HG02938 (cell line): ENCODE data around the gene PDE4D.

Experiments
- ATAC-seq: cut with Tn5 transposase; IDR thresholded peaks from one replicate; pipeline ENCODE4 v1.9.1; 2021; ENCODE audit warnings: mild to moderate bottlenecking, moderate library complexity; ENCODE audit not compliant: unreplicated experiment

The PDE4D gene

DNA sequence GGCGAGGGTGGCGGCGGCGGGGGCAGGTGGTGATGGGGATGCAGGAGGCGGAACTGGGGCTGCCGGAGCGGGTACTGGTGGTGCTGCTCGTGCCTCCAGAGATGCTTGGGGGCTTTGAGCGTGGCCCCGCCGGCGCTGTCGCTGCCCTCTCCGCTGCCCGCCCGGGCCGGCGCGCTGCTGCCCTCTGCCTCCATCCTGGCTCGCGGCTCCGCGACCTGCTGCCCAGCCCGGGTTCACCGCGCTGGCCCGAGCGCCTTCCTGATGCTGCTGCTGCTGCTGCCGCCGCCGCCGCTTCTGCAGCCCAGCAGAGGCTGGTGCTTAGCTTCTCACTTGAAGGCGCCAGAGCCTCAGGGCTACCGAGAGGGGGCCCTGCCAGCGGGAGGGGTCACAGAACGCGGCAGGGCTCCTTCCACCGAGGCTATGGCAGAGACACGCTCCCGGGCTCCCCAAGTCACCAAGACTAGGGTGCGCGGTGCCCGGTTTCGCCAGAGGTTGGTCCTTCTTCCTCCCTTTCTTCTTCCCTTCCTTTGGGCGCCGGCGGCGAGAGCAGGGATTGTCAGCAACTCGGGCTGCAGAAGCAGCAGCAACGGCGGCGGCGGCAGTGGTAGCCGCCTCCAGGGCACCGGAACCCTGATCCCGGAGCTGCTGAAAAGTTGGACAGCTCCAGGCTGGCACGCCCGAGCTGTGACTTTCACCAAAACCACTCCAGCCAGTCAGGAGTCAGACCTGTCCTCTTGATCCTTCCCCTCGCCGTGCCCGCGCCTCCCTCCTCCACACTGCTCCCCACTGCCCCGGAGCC lies at the start of gene PDE4D:
TSS of gene PDE4D (minus strand) at position 298 of the 799 bp plus-strand sequence.
- no peak for ATAC-seq

DNA sequence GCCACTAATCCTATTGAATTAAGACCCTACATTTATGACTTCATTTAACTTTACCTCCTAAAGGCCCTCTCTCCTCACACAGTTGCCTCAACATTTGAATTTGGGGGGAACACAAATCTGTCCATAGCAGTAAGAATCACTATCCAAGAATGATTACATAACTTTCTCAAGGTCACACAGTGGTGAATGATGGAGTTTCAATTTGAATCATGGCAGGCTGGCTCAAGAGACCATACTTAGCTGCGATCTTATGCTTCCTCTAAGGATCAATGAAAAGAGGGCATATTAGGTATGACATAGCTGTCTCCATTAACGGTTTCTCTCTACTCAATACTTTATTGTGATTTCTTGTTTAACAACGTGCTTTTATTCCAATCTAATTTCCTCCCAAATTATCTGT lies 44.1 kb upstream of the PDE4D start:
- ATAC-seq: no peak

DNA sequence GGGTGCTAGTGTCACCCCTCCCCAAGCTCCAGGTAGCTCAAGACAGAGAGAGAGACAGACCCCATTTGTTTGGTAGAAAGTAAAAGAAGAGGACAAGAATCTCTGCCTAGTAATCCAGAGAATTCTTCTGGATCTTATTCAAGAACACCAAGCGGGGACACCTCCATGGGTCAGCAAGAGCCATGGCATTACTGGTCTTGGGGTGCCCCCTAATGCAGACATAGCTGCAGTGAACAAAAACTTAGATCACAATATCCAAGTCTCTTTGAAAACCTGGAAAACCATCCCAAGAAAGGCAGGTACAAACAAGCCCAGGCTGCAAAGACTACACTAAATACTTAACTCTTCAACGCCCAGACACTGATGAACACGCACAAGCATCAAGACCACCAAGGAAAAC lies 29.9 kb upstream of the PDE4D start:
- ATAC-seq: no peak

GRCh38 chr5:59922220-59922619 lies 28.7 kb upstream of the PDE4D start:
- ATAC-seq: no peak

- no peak for ATAC-seq
These were observed 28.3 kb upstream of the PDE4D start for GRCh38 chr5:59921816-59922215.

GRCh38 chr5:59919484-59919883 lies 26.0 kb upstream of the PDE4D start:
- ATAC-seq: no peak

DNA sequence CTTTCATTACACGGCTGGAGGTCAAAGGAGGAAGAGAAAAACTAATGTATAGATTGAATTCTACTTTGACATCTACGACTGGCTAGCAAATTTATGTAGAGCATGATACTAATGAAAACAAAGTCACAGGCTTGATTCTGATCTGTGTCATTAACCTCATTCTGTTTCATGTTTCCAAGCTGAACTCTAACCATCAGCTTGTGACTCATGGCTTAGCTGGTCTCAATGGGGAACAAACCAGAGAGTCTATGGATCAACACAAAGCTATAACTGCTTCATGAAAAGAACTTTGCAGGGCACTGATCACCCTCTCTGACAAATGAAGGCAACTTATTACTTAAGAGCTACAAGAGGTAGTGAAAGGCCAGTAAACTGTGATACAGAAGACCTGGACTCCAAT lies 23.6 kb upstream of the PDE4D start:
- no peak for ATAC-seq

DNA sequence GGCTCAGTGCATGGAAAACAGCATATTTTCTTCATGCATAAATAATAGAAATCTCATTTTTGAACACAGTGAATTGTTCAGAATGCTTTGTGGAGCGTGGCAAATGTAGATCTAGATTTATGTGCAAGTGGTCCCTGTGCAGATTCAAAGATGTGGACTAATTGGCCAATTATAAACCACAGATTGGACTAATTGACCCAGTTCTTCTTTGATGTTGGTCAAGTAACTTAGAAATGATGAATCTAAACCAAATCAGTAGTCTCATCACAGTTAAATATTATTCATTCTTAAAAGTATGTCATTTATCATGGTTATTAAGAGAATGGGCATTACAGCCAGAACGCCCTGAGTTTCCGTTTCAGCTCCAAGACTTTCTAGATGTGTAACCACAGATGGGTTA lies 11.7 kb upstream of the PDE4D start:
- ATAC-seq: no peak

DNA sequence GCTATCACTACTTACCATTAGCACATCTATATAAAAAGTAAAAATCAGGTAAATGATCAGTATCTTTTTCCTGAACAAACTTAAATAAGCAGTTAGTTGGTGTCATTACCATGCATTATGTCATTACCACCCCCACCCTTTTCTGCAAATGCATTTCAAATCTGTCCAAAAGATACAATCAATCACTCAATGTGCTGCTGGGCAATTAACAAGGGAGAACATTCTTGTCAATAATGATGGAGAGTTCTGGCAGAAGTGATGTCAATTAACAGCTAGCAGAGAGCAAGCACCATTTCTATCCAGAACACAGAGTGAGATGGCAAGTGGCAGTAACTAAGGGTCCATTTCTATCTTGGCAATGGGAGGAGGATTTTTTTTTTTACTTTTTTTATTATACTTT lies 3.5 kb upstream of the PDE4D start:
- no peak for ATAC-seq

- ATAC-seq: no peak
These were observed 1.4 kb downstream of the PDE4D start for GRCh38 chr5:59891962-59892643.

DNA sequence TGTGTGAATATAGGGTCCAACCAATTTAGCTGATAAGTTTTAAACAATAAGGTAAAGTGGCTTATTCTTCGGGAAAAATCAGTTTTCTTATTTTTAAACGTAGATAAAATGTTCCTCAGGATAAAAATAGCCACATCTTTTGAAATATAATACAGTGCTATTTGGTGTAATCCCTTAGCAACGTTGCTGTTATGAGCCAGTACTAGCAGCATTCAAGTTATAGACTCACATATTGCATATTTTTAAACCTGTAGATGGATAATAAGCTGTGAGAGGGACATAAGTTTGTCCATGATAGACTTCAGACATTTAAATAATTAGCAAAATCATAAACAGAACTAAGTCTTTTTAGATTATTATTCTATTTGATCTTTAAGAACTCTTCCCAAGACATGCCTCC lies 6.3 kb downstream of the PDE4D start:
- ATAC-seq: no peak

DNA sequence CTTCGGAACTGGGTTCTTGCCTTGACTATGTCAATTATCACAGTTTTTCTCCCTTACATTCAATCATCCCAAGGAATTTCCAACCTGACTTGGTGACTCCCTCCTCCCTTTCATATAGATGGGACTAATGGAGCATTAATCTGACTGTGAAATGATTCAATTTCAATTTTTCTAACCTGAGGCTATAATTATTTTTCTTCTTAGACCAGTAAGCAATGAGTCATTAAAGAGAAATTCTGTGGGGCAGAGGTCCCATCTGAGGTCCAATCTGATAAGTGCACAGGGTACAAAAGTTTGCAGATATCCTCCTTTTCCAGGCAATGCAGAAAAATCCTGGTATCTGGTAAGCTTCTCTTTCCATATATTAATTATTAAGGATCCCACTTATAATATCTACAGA lies 18.9 kb downstream of the PDE4D start:
- no peak for ATAC-seq

DNA sequence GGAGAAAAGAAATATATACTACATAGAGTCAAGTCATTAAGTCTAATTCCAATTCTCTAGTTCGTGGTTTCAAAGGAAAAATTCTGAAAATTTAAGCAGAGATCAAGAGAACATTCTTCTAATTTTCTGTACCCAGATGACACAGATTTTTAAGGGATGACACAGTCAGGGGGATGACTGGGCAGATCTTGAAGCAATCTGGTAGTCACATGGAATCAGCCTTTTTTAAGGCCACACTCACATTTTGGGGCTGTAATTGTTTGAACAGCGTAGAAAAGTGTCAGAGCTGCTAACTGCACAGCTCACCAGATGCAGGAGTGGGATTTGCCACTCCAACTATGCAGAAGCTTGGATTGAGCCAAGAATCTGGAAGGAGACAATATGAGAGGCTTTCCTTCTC lies 20.4 kb downstream of the PDE4D start:
- ATAC-seq: no peak

GRCh38 chr5:59866661-59867060 lies 26.9 kb downstream of the PDE4D start:
- no peak for ATAC-seq

- no peak for ATAC-seq
These were observed 28.8 kb downstream of the PDE4D start for GRCh38 chr5:59864718-59865117.

- ATAC-seq: no peak
These were observed 29.7 kb downstream of the PDE4D start for GRCh38 chr5:59863777-59864176.

DNA sequence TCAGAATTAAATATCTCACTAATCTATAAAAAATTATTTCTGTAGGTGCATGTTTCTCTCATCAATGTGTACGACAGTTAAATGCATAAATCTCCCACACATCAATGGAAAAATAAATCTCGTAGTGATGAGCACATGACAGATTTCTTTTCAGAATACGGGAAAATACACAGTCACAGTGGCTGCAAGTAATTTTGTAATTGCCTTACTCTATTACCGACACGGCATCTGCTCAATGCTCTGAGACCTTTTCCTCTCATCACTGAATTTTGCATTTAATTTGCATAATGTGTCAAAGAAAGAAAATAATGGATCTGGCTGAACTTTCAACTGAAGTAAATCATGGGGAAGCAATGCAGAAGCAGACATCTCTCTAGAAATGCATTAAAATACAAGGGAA lies 37.2 kb downstream of the PDE4D start:
- no peak for ATAC-seq

- ATAC-seq: no peak
These were observed 42.8 kb downstream of the PDE4D start for GRCh38 chr5:59850766-59851165.

- ATAC-seq: no peak
These were observed 45.9 kb downstream of the PDE4D start for GRCh38 chr5:59847586-59847985.

DNA sequence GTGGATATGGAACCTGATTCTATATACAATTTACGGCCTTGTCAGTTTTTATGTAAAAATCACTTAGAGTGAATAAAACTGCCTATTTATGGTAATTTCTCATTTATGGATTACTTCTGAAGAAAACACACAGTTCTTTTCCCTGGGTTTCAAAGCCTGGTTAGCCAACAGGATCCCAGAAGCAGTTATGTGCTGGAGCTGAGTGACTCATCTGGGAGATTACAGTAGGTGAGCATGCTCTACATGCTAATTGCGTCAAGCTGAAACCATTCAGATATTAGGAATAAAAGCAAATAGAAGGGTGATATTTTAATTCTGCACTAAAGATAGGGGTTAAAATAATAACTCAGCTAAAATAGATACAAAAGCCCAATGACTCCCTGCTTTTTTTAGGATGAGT lies 47.8 kb downstream of the PDE4D start:
- ATAC-seq: no peak

DNA sequence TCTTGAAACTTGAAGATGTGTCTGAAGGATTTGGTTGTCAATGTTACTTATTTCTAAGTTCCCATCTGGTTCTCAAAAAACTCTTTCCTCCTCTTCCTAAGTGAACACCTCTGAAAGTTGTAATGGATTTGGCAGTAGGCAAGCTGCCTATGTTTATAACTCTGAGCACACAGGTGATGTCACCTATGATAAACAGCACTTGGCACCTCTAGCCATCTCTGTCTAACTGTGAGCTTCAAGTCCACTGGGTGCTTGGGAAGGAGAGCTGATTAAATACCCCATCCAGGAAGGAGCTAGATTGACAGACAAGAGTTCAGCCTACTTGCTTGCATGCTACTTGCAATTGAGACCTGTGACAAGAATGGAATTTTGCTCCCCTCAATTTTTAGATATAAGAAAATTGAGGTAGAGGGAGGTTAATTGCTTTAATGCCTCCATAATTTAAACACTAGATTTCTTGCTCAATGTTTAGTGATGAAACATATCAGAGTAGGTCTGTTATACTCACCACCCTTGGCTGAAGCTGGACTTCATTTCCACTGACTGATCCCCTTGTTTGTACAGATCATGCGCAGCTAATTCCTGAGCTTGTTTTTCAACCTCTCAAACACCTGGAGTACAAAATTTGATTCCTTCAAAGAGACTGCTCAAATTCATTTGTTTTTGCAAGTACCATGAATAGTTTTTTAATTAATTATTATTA lies 49.9 kb downstream of the PDE4D start:
- ATAC-seq: no peak

DNA sequence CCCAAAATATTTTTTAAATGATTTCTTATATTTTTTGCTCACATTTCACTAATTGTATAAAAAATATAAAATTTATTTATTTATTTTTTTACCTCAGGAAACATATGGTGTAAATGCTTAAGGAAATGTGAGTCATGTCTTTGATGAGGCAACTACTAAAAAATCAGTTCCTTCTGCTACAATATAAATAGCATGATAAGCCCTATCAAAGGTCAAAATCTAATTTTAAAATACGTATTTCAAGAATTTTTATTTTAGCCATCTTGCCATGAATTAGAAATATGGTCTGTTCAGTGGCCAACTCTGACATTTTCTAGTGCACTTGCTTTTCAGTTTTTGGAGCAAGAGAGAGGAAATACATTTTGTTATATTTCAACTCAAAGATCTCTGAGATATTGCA lies 50.5 kb downstream of the PDE4D start:
- no peak for ATAC-seq
